GM10248 (cell line): ENCODE data around the gene FTO.

Experiments
- CTCF ChIA-PET: fragments of 300-600 bp; sonication (Branson Sonifier 250); formaldehyde crosslinking; extraction: SDS; loops from one replicate; lab custom pipeline; 2021; ENCODE audit warnings: antibody characterized with exemption; lab: Yijun Ruan, JAX
- POLR2A ChIA-PET: fragments of 350-650 bp; sonication (Branson Sonifier 250); formaldehyde crosslinking; extraction: SDS; loops from one replicate; lab custom pipeline; 2020; ENCODE audit warnings: antibody characterized with exemption; lab: Yijun Ruan, JAX
- DNase-seq: peaks from one replicate; pipeline ENCODE4 v3.0.0; 2012; ENCODE audit errors: extremely low spot score
- TF ChIP-seq, protein P1 (sequence below): IDR thresholded peaks from 2 replicates; pipeline ENCODE4 v1.5.1; 2012; ENCODE audit warnings: mild to moderate bottlenecking, low read depth; ENCODE audit errors: extremely low read depth, missing control alignments, control extremely low read depth

FTO gene

DNA sequence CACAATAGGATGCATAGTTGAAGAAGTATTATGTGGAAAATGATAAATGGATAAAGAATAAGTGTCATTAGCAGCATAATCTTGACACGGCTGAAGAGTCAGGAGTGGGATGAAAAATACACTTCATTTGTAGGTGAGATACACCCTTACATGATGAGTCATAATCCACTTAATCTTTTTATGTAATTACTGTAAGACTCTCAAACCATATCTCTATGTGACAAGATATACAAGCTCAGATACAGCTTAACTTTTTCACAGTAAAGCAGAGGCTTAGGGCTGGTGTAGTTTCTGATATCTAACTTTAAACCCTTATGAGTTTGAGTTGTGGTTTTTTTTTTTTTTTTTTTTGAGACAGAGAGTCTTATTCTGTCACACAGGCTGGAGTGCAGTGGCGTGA, 101.2 kb downstream of the FTO start:
- POLR2A ChIA-PET: no interaction called here
- TF ChIP-seq, protein P1, sequence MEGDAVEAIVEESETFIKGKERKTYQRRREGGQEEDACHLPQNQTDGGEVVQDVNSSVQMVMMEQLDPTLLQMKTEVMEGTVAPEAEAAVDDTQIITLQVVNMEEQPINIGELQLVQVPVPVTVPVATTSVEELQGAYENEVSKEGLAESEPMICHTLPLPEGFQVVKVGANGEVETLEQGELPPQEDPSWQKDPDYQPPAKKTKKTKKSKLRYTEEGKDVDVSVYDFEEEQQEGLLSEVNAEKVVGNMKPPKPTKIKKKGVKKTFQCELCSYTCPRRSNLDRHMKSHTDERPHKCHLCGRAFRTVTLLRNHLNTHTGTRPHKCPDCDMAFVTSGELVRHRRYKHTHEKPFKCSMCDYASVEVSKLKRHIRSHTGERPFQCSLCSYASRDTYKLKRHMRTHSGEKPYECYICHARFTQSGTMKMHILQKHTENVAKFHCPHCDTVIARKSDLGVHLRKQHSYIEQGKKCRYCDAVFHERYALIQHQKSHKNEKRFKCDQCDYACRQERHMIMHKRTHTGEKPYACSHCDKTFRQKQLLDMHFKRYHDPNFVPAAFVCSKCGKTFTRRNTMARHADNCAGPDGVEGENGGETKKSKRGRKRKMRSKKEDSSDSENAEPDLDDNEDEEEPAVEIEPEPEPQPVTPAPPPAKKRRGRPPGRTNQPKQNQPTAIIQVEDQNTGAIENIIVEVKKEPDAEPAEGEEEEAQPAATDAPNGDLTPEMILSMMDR: no peak
- DNase-seq: no peak
- CTCF ChIA-PET: interaction anchor here (1.8 kb wide), 1 partner anchor 9 kb away, joined by 6 read pairs; no protein-coding TSS in a partner anchor

DNA sequence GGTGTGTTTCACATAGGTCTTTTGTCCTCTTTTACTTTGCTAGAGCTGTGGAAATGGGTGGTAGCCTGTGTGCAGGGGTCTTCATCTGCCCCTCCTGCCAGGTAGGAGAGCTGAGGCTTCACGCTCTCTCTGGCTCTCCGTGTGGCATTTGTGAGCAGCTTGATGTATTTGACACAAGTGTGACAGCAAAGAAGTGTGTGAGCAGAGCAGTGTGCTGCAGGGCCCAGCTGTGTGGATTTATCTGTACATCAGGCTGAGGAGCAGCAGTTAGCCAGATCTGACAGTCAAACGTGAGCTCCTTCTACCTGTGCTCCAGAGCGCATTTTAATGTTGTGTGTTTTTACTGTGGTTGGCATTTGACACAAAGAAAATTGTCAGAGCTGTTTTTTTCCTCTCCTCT, 101.8 kb downstream of the FTO start:
- ChIA-PET POLR2A (no interaction called here), CTCF (interaction anchor here (0.7 to 2.6 kb wide), 4 partner anchors 9 to 31 kb away, joined by 3 to 6 read pairs (median 4); no protein-coding TSS in a partner anchor)
- TF ChIP-seq, protein P1: no peak
- no peak for DNase-seq

DNA sequence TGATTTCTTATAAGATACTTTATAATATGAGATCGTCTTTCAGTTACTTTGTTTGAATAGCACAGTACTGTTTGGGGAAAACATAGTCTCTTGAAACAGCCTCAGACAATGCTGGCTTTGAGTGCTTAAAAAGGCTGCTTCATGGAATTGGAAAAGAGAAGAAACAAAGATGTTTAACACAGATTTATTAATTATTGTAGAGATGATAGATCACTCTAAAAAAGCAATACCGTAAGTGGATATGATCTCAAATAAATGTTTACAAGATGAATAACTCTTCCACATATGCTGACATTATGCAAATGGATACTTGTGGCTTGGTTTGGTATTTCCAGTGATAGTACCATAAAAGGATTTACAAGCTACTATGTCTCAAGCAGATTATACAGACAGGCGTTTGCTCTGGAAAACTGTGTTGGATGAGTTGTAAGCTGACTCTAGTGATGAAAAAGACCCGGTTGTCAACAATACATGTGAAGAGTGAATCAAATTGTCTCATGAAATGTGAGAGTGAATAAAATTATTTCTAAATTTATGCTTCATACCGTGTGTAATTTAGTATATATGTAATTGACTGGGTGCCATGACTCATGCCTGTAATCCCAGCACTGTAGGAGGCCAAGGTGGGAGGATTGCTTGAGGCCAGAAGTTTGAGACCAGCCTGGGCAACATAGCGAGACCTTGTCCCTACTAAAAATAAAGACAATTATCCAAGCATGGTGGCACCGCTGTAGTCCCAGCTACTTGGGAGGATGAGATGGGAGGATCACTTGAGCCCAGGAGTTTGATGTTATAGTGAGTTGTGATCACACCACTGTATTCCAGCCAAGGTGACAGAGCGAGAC, 105.4 kb downstream of the FTO start:
- TF ChIP-seq, protein P1: no peak
- POLR2A ChIA-PET: no interaction called here
- CTCF ChIA-PET: no interaction called here
- no peak for DNase-seq

GRCh38 chr16:53812914-53813313, 109.0 kb downstream of the FTO start:
- TF ChIP-seq, protein P1: no peak
- ChIA-PET POLR2A (interaction anchor here (0.5 kb wide), 1 partner anchor 137 kb away, joined by 4 read pairs; no protein-coding TSS in a partner anchor), CTCF (interaction anchor here (1.1 kb wide), 1 partner anchor 17 kb away, joined by 3 read pairs; no protein-coding TSS in a partner anchor)
- DNase-seq: no peak

DNA sequence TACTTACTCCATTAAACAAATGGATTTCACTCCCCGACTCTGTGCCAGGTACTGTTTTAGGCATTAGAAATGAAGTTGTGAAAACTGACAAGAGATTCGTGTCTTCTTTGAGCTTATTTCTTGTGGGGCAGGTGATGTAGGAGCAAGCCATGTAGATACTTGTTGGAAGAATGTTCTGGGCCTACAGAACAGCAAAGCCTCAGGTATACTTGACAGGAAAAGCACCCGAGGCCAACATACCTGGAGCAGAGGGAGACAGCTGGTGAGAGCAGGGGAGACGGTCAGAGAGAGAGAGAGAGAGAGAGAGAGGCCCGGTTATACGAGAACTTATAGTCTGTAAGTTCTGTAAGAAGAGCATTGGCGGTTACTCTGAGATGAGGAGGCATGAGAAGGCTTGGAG, 110.8 kb downstream of the FTO start:
- CTCF ChIA-PET: interaction anchor here (1.0 to 1.5 kb wide), 2 partner anchors 8 to 9 kb away, joined by 4 to 6 read pairs; no protein-coding TSS in a partner anchor
- POLR2A ChIA-PET: no interaction called here
- TF ChIP-seq, protein P1: no peak
- DNase-seq: no peak

DNA sequence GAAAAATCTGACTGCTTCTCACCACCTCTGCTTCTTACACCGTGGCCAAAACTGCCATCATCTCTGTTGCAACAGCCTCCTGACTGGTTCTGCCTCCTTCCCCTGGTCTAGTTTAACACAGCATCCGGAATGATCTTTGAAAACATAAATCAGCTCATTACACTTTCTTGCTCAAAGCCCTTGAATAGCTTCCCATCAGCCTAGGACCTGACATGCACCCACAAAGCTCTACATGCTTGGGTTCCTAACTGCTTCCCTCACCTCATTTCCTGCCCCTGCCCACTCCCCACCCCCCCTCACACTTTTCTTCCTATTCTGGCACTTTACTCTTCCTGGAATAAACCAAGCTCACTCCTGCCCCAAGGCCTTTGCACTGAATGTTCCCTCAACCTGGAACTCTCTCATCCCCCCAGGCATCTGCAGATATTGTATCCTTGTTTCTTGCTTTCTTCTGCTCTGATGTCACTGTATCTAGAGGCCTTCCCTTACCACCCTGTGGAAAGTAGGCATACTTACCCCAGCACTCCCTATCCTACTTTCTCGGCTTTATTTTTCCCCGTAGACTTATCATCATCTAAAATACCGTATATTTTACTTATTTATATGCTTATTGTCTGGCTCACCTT, 112.4 kb downstream of the FTO start:
- TF ChIP-seq, protein P1: no peak
- POLR2A ChIA-PET: no interaction called here
- DNase-seq: no peak
- CTCF ChIA-PET: interaction anchor here (1.3 kb wide), 1 partner anchor 10 kb away, joined by 5 read pairs; no protein-coding TSS in a partner anchor
